H9 (cell line): ENCODE results near the gene FAT1. TPM values are rescaled to one million over a fixed set of nuclear protein-coding genes. Genes with fewer than 3 reads are reported as not detected.

ENCODE experiments used
- DNase-seq: peaks from one replicate; pipeline ENCODE4 v3.0.0-alpha.2; 2017
- H2AFZ ChIP-seq: one replicate; pipeline ENCODE4 v1.6.1; 2013; ENCODE audit warnings: mild to moderate bottlenecking, low read length, control low read depth, moderate library complexity
- H2AK5ac ChIP-seq: 2 replicates; pipeline ENCODE4 v1.6.1; 2013; ENCODE audit warnings: low read length, control low read depth, mixed read lengths; ENCODE audit not compliant: insufficient read length
- H2BK120ac ChIP-seq: one replicate; pipeline ENCODE4 v1.6.1; 2013; ENCODE audit warnings: low read depth, mild to moderate bottlenecking, low read length, control low read depth, inconsistent platforms; ENCODE audit not compliant: poor library complexity, severe bottlenecking
- H2BK12ac ChIP-seq: 2 replicates; pipeline ENCODE4 v1.6.1; 2013; ENCODE audit warnings: low read length, control low read depth, mixed read lengths, low read depth; ENCODE audit not compliant: insufficient read length
- H2BK15ac ChIP-seq: 2 replicates; pipeline ENCODE4 v1.6.1; 2013; ENCODE audit warnings: low read depth, low read length, control low read depth
- H2BK20ac ChIP-seq: one replicate; pipeline ENCODE4 v1.6.1; 2013; ENCODE audit warnings: low read depth, mild to moderate bottlenecking, low read length, control low read depth, inconsistent platforms; ENCODE audit not compliant: poor library complexity, severe bottlenecking
- H2BK5ac ChIP-seq: 2 replicates; pipeline ENCODE4 v1.6.1; 2013; ENCODE audit warnings: low read length, control low read depth, mixed read lengths; ENCODE audit not compliant: insufficient read length
- H3K14ac ChIP-seq: 2 replicates; pipeline ENCODE4 v1.6.1; 2013; ENCODE audit warnings: low read length, control low read depth; ENCODE audit not compliant: insufficient read depth
- H3K18ac ChIP-seq: 2 replicates; pipeline ENCODE4 v1.6.1; 2013; ENCODE audit warnings: low read depth, mild to moderate bottlenecking, mixed read lengths, low read length, control low read depth; ENCODE audit not compliant: insufficient read length
- H3K23ac ChIP-seq: 2 replicates; pipeline ENCODE4 v1.6.1; 2013; ENCODE audit warnings: low read length, control low read depth, mixed read lengths, low read depth; ENCODE audit not compliant: insufficient read length
- H3K23me2 ChIP-seq: 2 replicates; pipeline ENCODE4 v1.6.1; 2013; ENCODE audit warnings: low read depth, mild to moderate bottlenecking, mixed read lengths, low read length, control low read depth; ENCODE audit not compliant: insufficient read length, poor library complexity, severe bottlenecking
- H3K27ac ChIP-seq: 2 replicates; pipeline ENCODE4 v1.5.1; 2013; ENCODE audit warnings: low read length, control low read depth, mixed read lengths, low read depth; ENCODE audit not compliant: insufficient read length
- H3K27me3 ChIP-seq: 2 replicates; pipeline ENCODE4 v1.6.1; 2013; ENCODE audit warnings: low read length, control low read depth, inconsistent platforms; ENCODE audit not compliant: insufficient read depth
- H3K4ac ChIP-seq: 2 replicates; pipeline ENCODE4 v1.6.1; 2013; ENCODE audit warnings: low read depth, mild to moderate bottlenecking, control low read depth, inconsistent platforms, low read length, moderate library complexity
- H3K4me1 ChIP-seq: 2 replicates; pipeline ENCODE4 v1.6.1; 2013; ENCODE audit warnings: low read length, control low read depth, inconsistent platforms; ENCODE audit not compliant: insufficient read depth
- H3K4me2 ChIP-seq: 2 replicates; pipeline ENCODE4 v1.6.1; 2013; ENCODE audit warnings: low read length, control low read depth, mixed read lengths; ENCODE audit not compliant: insufficient read length, insufficient read depth
- H3K56ac ChIP-seq: 2 replicates; pipeline ENCODE4 v1.6.1; 2013; ENCODE audit warnings: low read depth, mild to moderate bottlenecking, mixed read lengths, low read length, control low read depth; ENCODE audit not compliant: insufficient read length
- H3K79me1 ChIP-seq: 2 replicates; pipeline ENCODE4 v1.6.1; 2013; ENCODE audit warnings: low read depth, mild to moderate bottlenecking, moderate library complexity, low read length, control low read depth, inconsistent platforms; ENCODE audit not compliant: insufficient read depth, poor library complexity, severe bottlenecking
- H3K79me2 ChIP-seq: 2 replicates; pipeline ENCODE4 v1.6.1; 2013; ENCODE audit warnings: low read length, control low read depth, inconsistent platforms; ENCODE audit not compliant: insufficient read depth
- H3K9ac ChIP-seq: 2 replicates; pipeline ENCODE4 v1.6.1; 2013; ENCODE audit warnings: low read length, control low read depth, mixed read lengths; ENCODE audit not compliant: insufficient read length; ENCODE audit errors: extremely low read depth
- H3K9me3 ChIP-seq: one replicate; pipeline ENCODE4 v1.6.1; 2013; ENCODE audit warnings: low read depth, low read length, inconsistent platforms; ENCODE audit not compliant: control insufficient read depth
- H3T11ph ChIP-seq: one replicate; pipeline ENCODE4 v1.6.1; 2013; ENCODE audit warnings: mild to moderate bottlenecking, low read length, control low read depth, inconsistent platforms
- H4K20me1 ChIP-seq: one replicate; pipeline ENCODE4 v1.6.1; 2013; ENCODE audit not compliant: control insufficient read depth, insufficient read length, insufficient read depth
- H4K5ac ChIP-seq: 2 replicates; pipeline ENCODE4 v1.6.1; 2013; ENCODE audit warnings: low read depth, mild to moderate bottlenecking, mixed read lengths, low read length, control low read depth; ENCODE audit not compliant: insufficient read length
- H4K8ac ChIP-seq: replicated peaks from 2 replicates; pipeline ENCODE4 v1.6.1; 2013; ENCODE audit warnings: low read length, control low read depth, mixed read lengths, low read depth; ENCODE audit not compliant: insufficient read length
- H4K91ac ChIP-seq: 2 replicates; pipeline ENCODE4 v1.6.1; 2013; ENCODE audit warnings: low read depth, mild to moderate bottlenecking, moderate library complexity, mixed read lengths, low read length, control low read depth; ENCODE audit not compliant: insufficient read length
- H3K27ac Mint-ChIP-seq, 3 experiments: 2 replicates in 2 of 3; 3 replicates in 1 of 3; pipeline ENCODE4 v1.8.0; 2020 to 2021; ENCODE audit warnings: mixed read lengths in 3 of 3, mild to moderate bottlenecking in 1 of 3, moderate library complexity in 1 of 3
- H3K27me3 Mint-ChIP-seq: 2 replicates; pipeline ENCODE4 v1.8.0; 2021; ENCODE audit warnings: low read depth, mild to moderate bottlenecking, moderate library complexity, mixed read lengths
- H3K36me3 Mint-ChIP-seq, 3 experiments: 2 replicates in 2 of 3; 3 replicates in 1 of 3; pipeline ENCODE4 v1.8.0; 2020 to 2021; ENCODE audit warnings: low read depth in 3 of 3, mixed read lengths in 3 of 3; ENCODE audit not compliant: insufficient read depth in 1 of 3
- H3K4me1 Mint-ChIP-seq, 2 experiments: 2 replicates each; pipeline ENCODE4 v1.8.0; 2020; ENCODE audit warnings: mixed read lengths in 2 of 2
- H3K4me3 Mint-ChIP-seq, 2 experiments: 2 replicates in 1 of 2; 3 replicates in 1 of 2; pipeline ENCODE4 v1.8.0; 2020 to 2021; ENCODE audit warnings: mild to moderate bottlenecking in 2 of 2, mixed read lengths in 2 of 2, moderate library complexity in 1 of 2
- H3K9me3 Mint-ChIP-seq, 2 experiments: 2 replicates in 1 of 2; 3 replicates in 1 of 2; pipeline ENCODE4 v1.8.0; 2020; ENCODE audit warnings: mild to moderate bottlenecking in 2 of 2, mixed read lengths in 2 of 2, moderate library complexity in 1 of 2
- WGBS: extraction: QIAGEN DNeasy Blood & Tissue Kit; methylation state at CpG from one replicate; pipeline ENCODE4 v1.1.7; 2013; ENCODE audit warnings: missing lambda C conversion rate, low lambda C conversion rate, mixed read lengths; ENCODE audit not compliant: insufficient read length; ENCODE audit errors: extremely low coverage; 5-methylcytosine and 5-hydroxymethylcytosine counted together
- total RNA-seq: library from RNA; stranded (reverse); gene quantifications from 2 replicates; pipeline ENCODE4 v1.2.1, GENCODE V29; 2021
- TF ChIP-seq, protein P1 (sequence below): fragments of 200-600 bp; sonication (generic); conservative IDR thresholded peaks from 3 replicates; pipeline ENCODE4 v1.8.0; 2021; ENCODE audit warnings: antibody characterized with exemption, mild to moderate bottlenecking

Gene FAT1
- total RNA-seq, 1 experiment from 2014 or later, result 173 TPM

DNA sequence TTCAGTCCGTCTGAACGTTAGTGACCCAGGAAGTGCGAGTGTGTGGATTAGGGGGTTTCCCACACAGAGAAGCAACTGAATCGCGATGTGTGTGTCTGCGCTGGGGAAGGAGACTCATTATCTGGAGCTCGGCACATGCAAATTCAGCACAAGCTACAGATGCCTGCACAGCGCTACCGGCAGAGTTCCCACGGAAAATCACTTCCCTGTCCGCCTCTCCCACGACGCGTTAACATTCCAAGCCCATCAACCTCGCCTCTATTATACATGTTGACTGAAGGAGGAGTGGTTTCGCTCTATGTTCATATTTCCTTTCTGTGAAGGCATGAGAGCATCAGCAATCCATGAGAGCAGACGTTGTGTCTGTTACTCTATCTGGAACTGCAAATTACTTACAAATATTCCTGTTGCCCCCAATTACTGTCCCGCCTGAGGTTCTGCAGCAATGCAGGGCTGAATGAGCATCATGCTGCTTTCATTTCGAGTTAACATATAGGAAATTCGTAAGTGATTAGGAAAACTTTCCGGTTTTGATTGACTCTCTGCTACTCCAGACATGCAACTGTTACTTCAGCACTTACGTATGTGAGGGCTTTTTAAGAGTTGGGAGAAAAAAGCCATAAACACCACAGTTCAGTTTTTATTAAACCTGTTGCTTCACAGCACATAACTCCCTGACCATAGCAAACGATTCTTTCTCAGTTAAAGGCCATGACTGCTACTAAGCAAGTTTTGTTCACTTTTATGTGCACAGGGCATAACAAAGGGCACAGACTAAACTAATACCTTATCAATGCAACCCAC lies 153.3 kb downstream of the FAT1 start:
- Histone ChIP-seq H2BK12ac (no peak overlapping the region), H3K14ac (no peak overlapping the region), H2BK15ac (no peak overlapping the region), H3K79me1 (no peaks in the 10 kb centered on the region), H2AFZ (no peak overlapping the region), H4K5ac (no peak overlapping the region), H3K27me3 (no peaks in the 10 kb centered on the region), H4K20me1 (no peaks in the 10 kb centered on the region), H3K23me2 (no peaks in the 10 kb centered on the region), H3K23ac (no peak overlapping the region), H3K4me2 (no peak overlapping the region), H2BK120ac (no peak overlapping the region), H2BK20ac (no peak overlapping the region), H2AK5ac (no peak overlapping the region), H4K91ac (no peak overlapping the region), H3T11ph (no peak overlapping the region), H3K4me1 (no peaks in the 10 kb centered on the region), H4K8ac (no peak overlapping the region), H2BK5ac (no peak overlapping the region), H3K9me3 (no peaks in the 10 kb centered on the region), H3K4ac (no peak overlapping the region), H3K79me2 (no peaks in the 10 kb centered on the region), H3K27ac (no peak overlapping the region), H3K56ac (no peak overlapping the region), H3K9ac (no peak overlapping the region), H3K18ac (no peak overlapping the region)
- Mint-ChIP-seq H3K4me1 (no peaks in the 10 kb centered on the region), H3K9me3 (no peaks in the 10 kb centered on the region; a peak in 1 of 5 replicates), H3K27ac (0 out of 7 replicates have a peak overlapping the region, but pooled peaks of 1 of the 3 experiments have one; percentile 3), H3K27me3 (no peaks in the 10 kb centered on the region), H3K4me3 (no peak overlapping the region), H3K36me3 (no peaks in the 10 kb centered on the region)
- TF ChIP-seq, protein P1, sequence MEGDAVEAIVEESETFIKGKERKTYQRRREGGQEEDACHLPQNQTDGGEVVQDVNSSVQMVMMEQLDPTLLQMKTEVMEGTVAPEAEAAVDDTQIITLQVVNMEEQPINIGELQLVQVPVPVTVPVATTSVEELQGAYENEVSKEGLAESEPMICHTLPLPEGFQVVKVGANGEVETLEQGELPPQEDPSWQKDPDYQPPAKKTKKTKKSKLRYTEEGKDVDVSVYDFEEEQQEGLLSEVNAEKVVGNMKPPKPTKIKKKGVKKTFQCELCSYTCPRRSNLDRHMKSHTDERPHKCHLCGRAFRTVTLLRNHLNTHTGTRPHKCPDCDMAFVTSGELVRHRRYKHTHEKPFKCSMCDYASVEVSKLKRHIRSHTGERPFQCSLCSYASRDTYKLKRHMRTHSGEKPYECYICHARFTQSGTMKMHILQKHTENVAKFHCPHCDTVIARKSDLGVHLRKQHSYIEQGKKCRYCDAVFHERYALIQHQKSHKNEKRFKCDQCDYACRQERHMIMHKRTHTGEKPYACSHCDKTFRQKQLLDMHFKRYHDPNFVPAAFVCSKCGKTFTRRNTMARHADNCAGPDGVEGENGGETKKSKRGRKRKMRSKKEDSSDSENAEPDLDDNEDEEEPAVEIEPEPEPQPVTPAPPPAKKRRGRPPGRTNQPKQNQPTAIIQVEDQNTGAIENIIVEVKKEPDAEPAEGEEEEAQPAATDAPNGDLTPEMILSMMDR, result no peak
- no peak for DNase-seq
- WGBS, result no CpG with 5 or more reads among the region's 23 CpGs
